Raji (cell line): ENCODE data around the gene BSG.

Experiments used
- POLR2A ChIP-seq: IDR thresholded peaks from 2 replicates; pipeline ENCODE4 v1.6.1; 2011; ENCODE audit warnings: low read depth, low read length, control low read depth; ENCODE audit not compliant: insufficient read depth

BSG gene

DNA sequence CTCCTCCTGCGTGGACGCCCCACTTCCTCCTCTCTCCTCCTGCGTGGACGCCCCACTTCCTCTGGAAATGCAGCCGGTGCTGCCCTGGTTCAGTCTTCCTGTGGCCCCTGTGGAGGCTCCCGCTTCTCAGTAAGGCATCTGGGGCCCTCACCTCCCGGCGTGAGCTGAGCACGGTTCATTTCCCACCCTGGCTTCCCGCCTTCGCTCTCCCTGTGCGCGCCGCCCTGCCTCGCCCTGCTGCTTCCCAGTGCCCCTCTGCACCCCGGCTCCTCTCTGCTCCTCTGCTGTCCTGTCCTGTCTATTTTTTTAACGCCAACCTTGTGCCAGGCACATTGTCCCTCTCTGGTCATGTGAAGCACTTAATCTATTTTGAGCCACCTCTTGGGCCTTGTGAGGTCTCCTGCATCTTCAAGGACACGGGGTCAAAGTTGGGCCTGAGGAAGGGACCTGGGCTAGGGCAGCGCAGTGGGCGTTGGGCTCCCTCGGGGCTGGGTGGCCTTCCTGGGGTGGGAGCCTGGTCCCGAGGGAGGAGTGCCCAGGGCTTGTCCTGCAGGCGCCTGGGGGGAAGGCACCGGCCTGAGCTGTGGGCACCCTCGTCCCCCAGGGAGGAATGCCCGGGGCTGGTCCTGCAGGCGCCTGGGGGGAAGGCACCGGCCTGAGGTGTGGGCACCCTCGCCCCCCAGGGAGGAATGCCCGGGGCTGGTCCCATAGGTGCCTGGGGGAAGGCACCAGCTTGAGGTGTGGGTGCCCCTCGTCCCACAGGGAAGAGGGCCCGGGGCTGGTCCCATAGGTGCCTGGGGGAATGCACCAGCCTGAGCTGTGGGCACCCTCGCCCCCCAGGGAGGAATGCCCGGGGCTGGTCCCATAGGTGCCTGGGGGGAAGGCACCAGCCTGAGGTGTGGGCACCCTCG lies 30.2 kb downstream of the BSG start:
- no peak for TF ChIP-seq POLR2A

DNA sequence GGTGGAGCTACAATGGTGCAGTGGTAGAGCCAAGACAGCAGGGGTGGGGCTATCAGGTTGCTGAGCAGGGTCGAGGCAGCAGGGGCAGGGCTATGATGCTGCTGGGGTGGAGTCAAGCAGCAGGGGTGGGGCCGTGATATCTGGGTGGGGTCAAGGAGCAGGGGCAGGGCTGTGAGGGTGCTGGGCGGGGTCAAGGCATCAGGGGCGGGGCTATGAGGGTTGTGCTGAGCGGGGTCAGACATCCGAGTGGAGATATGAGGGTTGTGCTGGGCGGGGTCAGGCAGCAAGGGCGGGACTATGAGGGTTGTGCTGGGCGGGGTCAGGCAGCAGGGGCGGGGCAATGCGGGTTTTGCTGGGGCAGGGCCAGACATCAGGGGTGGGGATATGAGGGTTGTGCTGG lies 32.0 kb downstream of the BSG start:
- TF ChIP-seq POLR2A, result no peak

DNA sequence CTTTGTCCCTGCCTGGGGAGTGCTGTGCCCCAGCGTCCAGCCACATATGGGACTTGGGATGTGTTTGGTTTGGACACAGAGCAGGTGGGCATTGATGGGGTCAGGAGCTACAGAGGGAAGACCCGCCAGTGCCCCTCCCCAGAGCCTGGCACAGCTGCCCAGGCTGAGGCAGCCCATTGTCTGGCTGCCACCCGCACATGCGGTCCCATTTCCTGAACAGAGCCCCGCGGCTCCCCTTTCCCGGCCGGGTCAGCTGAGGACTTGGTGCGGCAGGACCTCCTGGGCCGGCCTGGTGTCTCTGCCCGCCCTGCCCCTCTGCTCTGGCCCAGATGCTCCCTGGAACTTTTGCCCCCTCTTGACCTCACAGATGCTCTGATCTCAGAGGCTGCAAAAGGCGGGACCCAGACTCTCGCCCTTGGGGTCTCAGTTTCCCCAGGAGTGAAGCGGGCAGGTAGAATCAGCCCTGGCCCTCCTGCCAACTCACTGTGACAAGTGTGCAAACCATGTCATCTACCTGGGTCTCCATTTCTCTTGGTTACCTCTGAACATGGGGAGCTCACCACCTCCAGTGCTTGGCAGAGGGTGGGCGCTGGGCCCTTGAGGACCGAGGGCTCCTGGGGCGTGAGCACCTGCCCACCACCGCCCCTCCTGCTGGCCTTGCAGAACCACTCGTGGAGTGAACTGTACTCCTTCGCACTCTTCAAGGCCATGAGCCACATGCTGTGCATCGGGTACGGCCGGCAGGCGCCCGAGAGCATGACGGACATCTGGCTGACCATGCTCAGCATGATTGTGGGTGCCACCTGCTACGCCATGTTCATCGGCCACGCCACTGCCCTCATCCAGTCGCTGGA lies 35.1 kb downstream of the BSG start:
- no peak for TF ChIP-seq POLR2A

DNA sequence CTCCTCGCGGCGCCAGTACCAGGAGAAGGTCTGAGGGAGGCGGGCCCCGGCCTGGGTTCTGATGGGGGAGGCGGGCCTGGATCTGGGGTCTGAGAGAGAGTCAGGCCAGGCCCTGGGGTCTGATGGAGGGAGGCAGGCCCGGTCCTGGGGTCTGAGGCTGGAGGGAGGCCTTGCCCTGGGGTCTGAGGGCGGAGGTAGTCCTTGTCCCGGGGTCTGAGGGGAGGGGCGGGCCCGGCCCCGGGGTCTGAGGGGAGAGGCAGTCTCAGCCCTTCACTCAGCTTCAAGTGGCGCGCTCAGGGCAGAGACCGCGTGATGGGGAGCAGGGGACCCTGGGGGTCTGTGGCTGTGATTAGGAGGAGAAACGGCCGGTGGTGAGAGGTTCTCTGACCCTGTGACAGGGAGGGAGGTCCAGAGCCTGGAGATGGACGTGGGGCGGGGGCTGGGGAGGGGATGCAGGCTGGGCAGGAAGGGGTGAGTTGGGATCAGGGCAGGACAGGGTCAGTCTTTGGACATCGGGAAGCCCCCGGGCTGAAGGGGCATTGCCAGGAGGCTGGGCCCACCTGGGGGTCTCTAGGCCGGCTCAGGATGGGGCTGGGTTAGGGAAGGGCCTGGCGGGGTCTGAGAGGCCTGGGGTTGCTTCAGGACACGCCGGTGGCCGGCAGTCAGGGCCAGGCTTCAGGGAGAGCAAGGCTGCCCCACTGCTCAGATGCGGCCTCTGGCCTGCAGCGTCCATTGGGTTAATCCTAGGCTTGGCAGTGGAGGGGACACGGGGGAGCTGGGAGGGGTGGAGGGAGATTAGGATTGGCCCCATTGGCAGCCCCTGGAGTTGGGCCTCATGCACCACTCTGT lies 36.0 kb downstream of the BSG start:
- no peak for TF ChIP-seq POLR2A

DNA sequence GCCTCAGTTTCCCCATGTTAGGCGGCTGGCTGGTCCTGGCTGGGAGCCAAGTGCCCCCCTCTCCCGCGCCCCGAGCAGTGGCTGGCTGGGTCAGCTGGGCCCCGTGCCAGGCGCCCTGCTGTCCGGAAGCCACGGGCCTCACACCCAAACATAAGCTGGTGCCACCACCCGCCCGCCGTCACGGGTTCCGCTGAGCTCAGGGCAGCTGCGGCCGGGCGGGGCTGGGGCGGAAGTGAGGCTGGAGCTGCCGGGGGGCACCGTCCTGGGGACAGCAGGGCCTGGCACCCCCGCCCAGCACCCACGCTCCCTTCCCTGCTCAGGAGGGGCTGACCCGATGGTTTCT lies 36.6 kb downstream of the BSG start:
- TF ChIP-seq POLR2A, result no peak

DNA sequence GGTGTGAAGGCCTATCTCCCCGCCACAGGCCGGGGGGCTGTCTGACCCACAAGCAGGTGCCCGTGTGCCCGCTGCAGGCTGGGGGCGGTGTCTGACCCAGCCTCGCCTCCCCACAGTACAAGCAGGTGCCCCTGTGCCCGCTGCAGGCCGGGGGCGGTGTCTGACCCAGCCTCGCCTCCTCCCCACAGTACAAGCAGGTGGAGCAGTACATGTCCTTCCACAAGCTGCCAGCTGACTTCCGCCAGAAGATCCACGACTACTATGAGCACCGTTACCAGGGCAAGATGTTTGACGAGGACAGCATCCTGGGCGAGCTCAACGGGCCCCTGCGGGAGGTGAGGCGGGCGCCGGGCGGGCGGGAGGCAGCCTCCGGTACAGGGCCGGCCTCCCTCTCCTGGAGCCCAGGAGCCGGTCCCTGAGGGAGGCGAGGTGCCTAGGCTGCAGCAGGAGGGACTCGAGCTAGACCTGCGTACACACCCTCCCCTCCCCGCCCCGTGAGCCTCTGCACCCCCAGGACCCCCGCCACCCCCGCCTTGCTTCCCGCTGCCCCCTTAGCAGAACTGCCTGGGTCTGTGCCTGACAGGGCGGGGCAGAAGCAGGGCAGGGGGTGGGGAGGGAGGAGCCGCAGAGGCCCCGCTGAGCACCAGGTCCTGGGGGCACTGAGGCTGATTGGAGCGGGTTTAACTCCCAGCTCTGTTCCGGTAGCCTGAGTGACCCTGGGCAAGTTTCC lies 37.8 kb downstream of the BSG start:
- no peak for TF ChIP-seq POLR2A

DNA sequence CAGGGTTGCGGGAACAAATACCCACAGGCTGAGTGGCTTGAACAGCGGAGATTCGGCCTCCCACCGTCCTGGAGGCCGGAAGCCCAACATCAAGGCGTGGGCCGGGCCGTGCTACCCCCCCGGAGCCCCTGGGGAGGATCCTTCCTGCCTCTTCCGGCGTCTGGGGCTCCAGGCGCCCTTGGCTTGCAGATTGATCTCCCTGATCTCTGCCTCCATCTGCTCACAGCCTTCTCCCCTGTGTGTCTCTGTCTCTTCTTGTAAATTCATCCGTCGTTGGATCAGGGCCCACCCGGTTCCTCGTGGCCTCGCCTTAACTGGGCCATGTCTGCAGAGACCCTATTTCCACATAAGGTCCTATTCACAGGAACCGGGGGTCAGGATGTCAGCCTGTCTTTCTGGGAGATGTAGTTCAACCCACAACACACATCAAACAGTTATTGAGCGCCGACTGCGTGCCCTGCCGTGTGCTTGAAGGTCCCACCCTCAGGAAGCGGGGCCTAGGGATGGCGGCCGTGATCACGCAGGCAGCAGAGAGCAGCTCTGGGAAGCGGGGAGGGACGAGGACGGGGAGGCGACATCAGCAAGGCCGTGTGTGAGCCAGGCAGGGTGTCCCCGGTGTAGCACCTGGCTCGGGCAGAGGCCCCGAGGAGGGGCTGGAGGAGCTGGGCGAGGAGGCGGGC lies 38.5 kb downstream of the BSG start:
- no peak for TF ChIP-seq POLR2A

DNA sequence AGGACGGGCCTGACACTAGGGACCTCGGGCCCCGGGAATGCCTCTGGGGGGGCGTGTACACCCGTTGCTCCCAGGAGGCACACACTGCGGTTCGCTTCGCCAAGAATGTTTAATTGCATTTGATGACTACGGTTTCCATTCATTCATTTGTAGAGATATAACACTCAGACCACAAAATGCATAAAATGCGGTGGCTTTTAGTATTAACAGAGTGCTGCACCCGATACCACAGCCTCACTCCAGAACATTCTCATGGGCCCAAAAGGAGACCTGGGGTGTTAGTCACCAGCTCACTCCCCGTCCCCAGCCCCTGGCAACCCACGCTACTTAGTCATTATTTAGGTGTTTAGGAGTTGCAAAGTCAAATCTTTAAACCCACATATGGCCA lies 39.1 kb downstream of the BSG start:
- no peak for TF ChIP-seq POLR2A

DNA sequence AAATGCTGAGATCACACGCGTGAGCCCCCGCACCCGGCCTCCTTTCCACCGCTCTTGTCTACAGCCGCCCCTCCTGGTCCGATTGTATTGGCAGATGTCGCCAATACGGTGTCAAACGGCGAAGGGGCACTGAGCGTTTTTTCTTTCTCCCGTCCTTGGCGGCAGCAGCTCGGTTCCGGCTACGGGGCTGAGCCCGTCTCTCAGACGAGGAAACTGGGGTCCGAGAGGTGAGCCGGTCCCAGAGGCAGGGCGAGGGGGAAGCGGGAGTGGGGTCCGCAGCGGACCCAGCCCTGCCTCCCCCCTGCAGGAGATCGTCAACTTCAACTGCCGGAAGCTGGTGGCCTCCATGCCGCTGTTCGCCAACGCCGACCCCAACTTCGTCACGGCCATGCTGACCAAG lies 40.5 kb downstream of the BSG start:
- TF ChIP-seq POLR2A, result no peak

DNA sequence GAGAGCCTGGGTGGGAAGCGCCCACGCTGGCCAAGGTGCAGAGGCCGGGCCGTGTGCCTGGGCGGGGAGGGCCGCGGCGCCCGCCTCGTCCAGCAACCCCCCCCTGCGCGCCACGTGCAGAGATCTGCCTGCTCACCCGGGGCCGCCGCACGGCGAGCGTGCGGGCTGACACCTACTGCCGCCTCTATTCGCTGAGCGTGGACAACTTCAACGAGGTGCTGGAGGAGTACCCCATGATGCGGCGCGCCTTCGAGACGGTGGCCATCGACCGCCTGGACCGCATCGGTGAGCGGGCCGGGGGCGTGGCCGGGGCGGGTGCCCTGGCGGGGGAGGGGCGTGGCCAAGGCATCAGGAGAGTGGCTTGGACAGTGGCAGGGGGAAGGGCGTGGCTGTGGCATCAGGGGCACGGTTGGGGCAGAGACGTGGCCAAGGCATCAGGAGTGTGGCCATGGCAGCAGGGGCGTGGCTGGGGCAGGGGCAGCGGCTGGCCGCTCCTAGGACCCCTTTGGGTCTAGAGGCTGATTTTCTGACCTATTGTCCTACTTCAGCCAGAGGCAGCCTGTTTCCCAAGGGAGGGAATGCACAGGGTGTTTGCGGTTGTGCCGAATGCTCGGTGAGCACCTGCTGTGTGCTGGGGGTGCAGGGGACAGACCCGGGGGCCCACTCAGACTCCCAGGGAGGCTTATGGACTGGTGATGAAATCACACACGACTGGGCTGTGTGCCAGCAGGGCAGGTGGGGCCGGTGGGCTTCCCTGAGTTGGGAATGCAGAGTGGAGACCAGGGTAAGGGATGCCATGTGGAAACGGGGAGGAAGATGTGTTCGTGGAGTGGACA lies 41.6 kb downstream of the BSG start:
- TF ChIP-seq POLR2A, result no peak

DNA sequence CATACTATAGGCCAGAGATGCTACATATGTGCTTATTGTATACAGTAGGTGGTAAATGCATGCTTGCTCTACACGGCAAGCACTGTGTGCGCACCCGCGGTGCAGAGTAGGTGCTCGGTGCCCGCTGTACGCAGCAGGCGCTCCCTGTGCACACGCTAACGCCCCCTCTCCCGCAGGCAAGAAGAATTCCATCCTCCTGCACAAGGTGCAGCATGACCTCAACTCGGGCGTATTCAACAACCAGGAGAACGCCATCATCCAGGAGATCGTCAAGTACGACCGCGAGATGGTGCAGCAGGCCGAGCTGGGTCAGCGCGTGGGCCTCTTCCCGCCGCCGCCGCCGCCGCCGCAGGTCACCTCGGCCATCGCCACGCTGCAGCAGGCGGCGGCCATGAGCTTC lies 43.2 kb downstream of the BSG start:
- no peak for TF ChIP-seq POLR2A

DNA sequence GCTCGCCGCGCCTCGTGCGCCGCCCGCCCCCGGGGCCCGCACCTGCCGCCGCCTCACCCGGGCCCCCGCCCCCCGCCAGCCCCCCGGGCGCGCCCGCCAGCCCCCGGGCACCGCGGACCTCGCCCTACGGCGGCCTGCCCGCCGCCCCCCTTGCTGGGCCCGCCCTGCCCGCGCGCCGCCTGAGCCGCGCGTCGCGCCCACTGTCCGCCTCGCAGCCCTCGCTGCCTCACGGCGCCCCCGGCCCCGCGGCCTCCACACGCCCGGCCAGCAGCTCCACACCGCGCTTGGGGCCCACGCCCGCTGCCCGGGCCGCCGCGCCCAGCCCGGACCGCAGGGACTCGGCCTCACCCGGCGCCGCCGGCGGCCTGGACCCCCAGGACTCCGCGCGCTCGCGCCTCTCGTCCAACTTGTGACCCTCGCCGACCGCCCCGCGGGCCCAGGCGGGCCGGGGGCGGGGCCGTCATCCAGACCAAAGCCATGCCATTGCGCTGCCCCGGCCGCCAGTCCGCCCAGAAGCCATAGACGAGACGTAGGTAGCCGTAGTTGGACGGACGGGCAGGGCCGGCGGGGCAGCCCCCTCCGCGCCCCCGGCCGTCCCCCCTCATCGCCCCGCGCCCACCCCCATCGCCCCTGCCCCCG lies 43.8 kb downstream of the BSG start:
- TF ChIP-seq POLR2A, result no peak
